H1 (cell line): ENCODE results near the gene CA10. TPM values are rescaled to one million over a fixed set of nuclear protein-coding genes. Genes with fewer than 3 reads are reported as not detected.

Experiments used
- BRCA1 ChIP-seq: IDR thresholded peaks from 2 replicates; pipeline ENCODE4 v1.6.1; 2012; ENCODE audit warnings: low read depth, low read length, improper control_type of control experiment
- CHD2 ChIP-seq: IDR thresholded peaks from 2 replicates; pipeline ENCODE4 v1.6.1; 2012; ENCODE audit warnings: low read length, improper control_type of control experiment
- EZH2 ChIP-seq: fragments of 200-600 bp; sonication (generic); IDR thresholded peaks from 2 replicates; pipeline ENCODE4 v1.7.1; 2012; ENCODE audit warnings: low read depth, mild to moderate bottlenecking, moderate library complexity, low read length, inconsistent platforms; ENCODE audit not compliant: severe bottlenecking
- FOSL1 ChIP-seq: IDR thresholded peaks from 2 replicates; pipeline ENCODE4 v1.6.1; 2011; ENCODE audit warnings: mild to moderate bottlenecking, low read depth, low read length, moderate library complexity; ENCODE audit not compliant: insufficient read depth
- NRF1 ChIP-seq: IDR thresholded peaks from 2 replicates; pipeline ENCODE4 v1.6.1; 2011; ENCODE audit warnings: mild to moderate bottlenecking, low read depth, low read length, improper control_type of control experiment
- RAD21 ChIP-seq, 2 experiments: IDR thresholded peaks in 1 of 2; conservative IDR thresholded peaks in 1 of 2; 2 replicates each; pipeline ENCODE4 v1.6.1; 2011; ENCODE audit warnings: low read depth in 2 of 2, low read length in 2 of 2, improper control_type of control experiment in 1 of 2, inconsistent platforms in 1 of 2, mild to moderate bottlenecking in 1 of 2, moderate library complexity in 1 of 2
- RBBP5 ChIP-seq: IDR thresholded peaks from 2 replicates; pipeline ENCODE4 v1.7.1; 2012; ENCODE audit warnings: low read depth, mild to moderate bottlenecking, inconsistent platforms, low read length, moderate library complexity, borderline replicate concordance
- RNF2 ChIP-seq: fragments of 200-900, 300-1000 bp; sonication (generic); IDR thresholded peaks from 2 replicates; pipeline ENCODE4 v1.7.1; 2016; ENCODE audit warnings: borderline replicate concordance, low read depth, mild to moderate bottlenecking, antibody characterized with exemption, low read length; ENCODE audit not compliant: poor library complexity, severe bottlenecking; ENCODE audit errors: missing control alignments
- polyA plus RNA-seq, 7 experiments: library from polyadenylated mRNA; depleted of rRNA in 3 of 7; stranded (reverse) in 5 of 7; unstranded in 2 of 7; fragments of >200 nt in 5 of 7; fragments of 200-250 nt in 2 of 7; gene quantifications; 1 replicate in 5 of 7; 2 replicates in 1 of 7; 4 replicates in 1 of 7; pipeline versions ENCODE4 v1.2.1 to v1.2.3, GENCODE V29; 2011 to 2013; ENCODE audit warnings: missing spikeins in 2 of 7, mixed read lengths in 2 of 7
- total RNA-seq: library from RNA; stranded (reverse); fragmentation: NEBNext Ultra II Directional; extraction: Animal tissue kit (Norgen Biotek cat#: 25700); gene quantifications from 2 replicates; pipeline ENCODE4 v1.2.1, GENCODE V29; 2021
- TF ChIP-seq, protein P1 (sequence below): IDR thresholded peaks from 2 replicates; pipeline ENCODE4 v1.6.1; 2012; ENCODE audit warnings: inconsistent platforms

The CA10 gene
- total and polyA plus RNA-seq, 2 of the 8 experiments (the other 6 are each of a cell fraction or from before 2014, with no cell fraction given), result 0.60 to 0.63 TPM

DNA sequence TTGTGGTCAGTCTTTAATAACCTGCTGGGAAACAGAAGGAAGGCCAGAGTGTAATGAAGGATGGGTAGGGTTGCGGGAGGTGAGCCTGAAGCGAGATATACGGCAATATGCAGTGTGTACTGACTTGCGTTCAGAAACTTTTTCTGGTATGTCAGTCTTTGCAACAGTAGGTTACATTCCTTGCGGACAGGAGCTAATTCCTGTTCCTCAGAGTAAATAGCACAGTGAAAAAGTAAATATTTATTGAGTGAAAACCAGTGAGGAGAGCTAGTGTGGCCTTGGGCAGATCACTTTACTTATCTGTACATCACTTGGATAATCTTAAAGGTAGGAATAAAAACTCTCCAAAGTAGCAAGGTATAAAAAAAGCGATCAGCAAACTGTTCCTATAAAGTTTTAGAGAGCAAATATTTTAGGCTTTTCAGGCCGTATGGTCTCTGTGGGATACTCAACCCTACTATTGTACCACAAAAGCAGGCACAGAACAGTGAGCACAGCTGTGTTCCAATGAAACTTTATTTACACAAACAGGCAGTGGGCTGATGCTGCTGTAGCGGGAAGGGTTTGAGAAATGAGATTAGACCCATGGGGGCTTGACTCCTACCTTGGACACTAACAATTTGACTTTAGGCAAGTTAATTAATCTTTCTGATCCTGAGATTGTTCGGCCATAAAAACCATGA is 550.1 kb downstream of the CA10 start (continued):
- TF ChIP-seq, protein P1, sequence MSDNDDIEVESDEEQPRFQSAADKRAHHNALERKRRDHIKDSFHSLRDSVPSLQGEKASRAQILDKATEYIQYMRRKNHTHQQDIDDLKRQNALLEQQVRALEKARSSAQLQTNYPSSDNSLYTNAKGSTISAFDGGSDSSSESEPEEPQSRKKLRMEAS, result no peak
- TF ChIP-seq RBBP5, result no peak
- no peak for TF ChIP-seq RNF2
- TF ChIP-seq CHD2, result no peak
- TF ChIP-seq RAD21 (IDR thresholded peaks at IDR 0.05 in 1 of 2, conservative IDR thresholded peaks at IDR 0.05 in 1 of 2; ENCODE audit: low read depth in 2 of 2, low read length in 2 of 2), result no peak
- no peak for TF ChIP-seq FOSL1
- TF ChIP-seq BRCA1, result no peak
- no peak for TF ChIP-seq NRF1
- no peak for TF ChIP-seq EZH2
- TF ChIP-seq, all 59 proteins: peak for 0
